ENCODE results near the gene KCNC1.

Gene KCNC1

GRCh38 chr11:17755891-17756290 is 21.3 kb downstream of the KCNC1 start:
- no peak for DNase-seq

DNA sequence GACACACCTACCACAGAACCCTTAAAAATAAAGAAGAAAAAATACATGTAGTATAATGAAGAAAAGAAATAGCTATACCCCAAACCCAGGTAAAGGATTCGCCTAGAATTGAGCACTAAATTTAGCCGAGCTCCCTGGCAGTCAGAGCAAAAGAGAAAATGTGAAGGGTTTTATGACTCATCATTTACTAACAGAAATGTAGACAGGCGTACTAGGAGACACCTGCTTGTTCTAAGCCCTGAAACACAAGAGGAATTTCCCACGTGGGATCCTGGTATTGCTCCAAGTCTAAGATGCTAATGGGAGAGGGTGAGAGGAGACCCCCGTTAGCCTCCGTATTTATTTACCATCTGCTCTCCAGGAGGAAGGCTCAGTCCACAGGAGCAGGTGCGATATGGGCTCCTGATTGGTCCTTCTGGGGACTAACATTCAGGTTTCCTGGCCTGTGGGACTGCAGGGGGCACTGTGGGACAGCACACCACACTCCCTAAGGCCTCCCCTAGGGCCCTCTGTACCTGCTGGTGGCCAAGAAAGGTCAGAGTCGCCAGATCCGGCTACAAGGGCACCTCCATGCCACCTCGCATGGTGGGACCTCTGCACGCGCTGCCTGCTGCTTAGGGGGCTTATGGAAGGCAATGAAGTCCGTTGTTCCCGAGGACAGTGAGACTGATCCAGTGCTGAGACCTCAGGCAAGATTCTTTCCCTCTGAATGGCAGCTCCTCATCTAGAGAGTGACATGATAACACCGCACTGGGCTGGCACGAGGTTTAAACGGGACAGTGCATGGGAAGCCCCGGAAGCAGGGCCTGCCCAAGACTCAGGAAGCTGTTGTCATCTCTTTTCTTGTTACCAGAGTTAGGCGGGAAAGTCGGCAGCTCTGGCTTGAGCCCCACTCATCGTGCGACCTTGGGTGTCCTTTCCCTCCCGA is 25.8 kb downstream of the KCNC1 start:
- DNase-seq = no peak

- no peak for DNase-seq
Observed at GRCh38 chr11:17762309-17762974, 27.9 kb downstream of the KCNC1 start.

DNA sequence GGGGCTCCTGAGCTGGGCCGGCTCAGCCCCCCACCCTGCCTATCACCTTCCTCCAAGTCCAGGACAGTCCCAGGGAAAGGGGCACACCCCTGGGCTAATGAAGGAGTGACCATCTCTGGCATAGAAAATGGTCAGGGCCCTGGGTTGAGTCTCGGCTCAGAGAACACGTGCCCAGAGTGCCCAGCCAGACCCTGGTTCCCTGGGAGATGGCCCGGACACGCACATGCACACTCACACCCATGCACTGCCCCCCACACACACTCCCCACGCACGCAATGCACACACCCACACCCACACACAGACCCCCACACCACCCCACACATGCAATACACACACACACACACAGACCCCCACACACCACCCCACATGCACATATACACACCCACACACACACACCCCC is 28.7 kb downstream of the KCNC1 start:
- no peak for DNase-seq

DNA sequence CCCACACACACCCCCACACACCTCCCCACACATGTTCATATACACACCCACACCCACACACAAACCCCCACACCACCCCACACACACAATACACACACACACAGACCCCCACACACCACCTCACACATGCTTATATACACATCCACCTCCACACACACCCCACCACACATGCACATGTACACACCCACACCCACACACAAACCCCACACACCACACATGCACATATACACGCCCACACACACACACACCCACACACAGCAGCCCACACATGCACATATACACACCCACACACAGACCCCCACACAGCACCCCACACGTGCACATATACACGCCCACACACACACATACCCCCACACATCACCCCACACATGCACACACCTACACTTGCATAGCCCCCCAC is 29.1 kb downstream of the KCNC1 start:
- no peak for DNase-seq

- DNase-seq = no peak
Observed at GRCh38 chr11:17764446-17765218, 30.1 kb downstream of the KCNC1 start.

- no peak for DNase-seq
Observed at GRCh38 chr11:17765356-17766072, 30.9 kb downstream of the KCNC1 start.

GRCh38 chr11:17766073-17766359 is 31.4 kb downstream of the KCNC1 start:
- DNase-seq = no peak

DNA sequence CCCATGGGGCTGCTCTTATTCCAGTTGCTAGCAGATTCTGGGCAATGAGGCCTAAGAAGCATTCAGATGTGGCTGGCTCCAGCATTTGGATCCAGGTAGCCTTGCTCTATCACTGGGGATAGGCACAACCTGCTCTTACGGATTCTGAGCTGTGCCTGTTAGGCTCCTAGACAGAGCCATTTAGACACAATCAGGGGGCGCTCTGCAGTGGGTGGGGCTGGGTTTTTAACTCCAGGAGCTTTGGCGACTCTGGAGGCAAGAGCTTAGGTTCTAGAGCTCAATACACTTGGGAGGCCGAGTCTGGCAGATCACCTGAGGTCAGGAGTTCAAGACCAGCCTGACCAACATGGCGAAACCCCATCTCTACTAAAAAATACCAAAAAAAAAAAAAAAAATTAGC is 32.0 kb downstream of the KCNC1 start:
- no peak for DNase-seq

DNA sequence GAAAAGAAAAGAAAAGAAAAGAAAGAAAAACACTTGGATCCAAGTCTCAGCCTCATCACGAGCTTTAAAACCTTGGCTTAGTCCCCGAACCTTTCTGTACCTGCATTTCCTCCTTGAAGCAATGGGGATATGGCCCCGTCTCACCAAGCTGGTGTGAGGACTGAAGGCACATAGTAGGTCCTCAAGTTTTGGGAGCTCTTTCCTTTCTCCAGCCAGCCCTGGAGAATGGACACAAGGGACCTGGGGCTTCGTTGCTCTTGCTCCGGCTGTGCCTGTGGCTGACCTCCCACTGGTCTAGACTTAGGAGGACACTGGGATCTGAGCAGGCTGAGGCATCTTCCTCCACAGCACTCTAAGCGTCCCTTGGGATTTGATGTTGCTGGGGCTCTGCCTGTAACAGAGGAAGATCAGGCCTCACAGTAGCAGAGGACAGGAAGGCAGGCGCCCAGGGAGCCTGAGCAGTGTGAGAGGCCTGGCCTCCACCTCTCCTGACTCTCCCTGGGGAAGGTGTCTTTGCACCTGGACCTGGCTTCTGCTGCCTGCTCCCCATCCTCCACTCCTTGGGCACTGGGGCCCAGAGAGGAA is 32.8 kb downstream of the KCNC1 start:
- no peak for DNase-seq

GRCh38 chr11:17767914-17768313 is 33.3 kb downstream of the KCNC1 start:
- DNase-seq = no peak

GRCh38 chr11:17768547-17768946 is 34.0 kb downstream of the KCNC1 start:
- no peak for DNase-seq

DNA sequence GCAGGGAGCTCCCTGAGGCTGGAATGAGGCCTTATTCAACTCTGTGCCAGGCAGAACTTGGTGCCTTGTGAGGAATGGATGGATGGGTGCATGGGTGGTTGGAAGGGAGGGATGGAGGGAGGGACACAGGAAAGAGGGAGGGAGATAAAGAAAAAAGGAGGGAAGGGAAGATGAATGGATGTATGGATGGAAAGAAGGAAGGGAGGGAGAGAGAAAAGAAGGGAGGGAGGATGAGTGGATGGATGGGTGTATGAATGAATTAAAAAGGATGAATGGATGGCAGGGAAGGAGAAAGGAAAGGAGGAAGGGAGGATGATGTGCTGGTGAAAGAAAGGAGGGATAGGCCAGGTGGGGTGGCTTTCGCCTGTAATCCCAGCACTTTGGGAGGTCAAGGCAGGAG is 34.6 kb downstream of the KCNC1 start:
- no peak for DNase-seq

DNA sequence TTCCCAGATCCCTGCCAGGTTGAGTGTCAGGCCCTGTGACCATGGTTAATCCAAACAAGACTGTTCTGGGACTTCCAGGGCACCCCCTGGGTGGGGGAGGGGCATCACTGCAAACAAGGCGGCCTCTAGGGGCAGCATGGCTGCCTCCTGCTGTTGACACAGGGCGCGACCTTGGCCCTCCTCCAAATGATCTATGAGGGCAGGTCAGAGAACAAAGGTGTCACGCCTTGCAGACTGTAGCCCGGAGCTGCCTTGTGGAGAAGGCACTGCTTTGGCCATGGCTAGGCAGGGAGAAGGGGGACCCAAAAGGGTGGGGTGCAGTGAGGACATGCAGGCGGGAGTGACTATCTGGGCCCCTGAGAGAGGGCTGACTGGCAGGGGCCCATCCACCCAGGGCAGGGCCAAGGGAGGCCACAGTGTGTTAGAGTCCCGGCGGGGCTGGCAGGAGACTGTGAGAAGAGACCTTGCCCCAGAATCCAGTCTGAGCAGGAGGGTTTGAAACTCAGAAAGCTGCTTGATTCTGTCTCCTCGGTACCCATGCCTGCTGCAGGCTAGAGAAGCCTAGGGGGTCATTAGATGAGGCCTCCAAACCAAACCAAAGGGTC is 35.6 kb downstream of the KCNC1 start:
- no peak for DNase-seq

DNA sequence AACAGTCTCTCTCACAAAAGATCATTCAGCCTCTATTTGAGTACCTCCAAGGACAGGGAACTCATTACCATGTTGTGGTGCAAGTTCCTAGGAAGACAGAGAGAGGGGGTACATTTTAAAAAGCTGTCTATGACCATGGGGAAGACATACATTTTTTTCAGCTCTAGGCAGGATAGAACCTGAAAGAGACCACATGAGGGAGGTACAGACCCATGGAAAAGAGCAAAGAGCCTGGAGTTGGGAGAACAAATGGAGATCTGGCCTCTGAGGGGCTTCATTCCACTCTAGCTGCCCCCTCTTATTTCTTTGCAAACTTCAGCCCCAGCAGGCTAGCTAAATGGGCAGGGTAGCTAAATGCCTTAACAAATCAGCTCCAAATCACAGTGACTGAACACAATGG is 36.3 kb downstream of the KCNC1 start:
- DNase-seq = no peak

DNA sequence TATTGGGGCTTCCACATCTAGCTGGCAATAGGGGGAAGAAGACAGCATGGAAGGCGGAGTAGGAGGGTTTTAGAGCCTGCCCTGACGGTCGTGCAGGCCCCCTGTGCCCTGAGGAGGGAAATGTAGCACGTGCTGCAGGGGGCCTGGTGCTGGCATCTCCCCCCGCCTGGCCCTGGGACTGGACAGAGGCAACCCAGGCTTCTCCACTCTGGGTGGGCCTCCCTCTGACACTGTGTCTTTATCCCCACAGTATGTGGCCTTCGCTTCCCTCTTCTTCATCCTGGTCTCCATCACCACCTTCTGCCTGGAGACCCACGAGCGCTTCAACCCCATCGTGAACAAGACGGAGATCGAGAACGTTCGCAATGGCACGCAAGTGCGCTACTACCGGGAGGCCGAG is 36.8 kb downstream of the KCNC1 start:
- no peak for DNase-seq

GRCh38 chr11:17771841-17772401 is 37.3 kb downstream of the KCNC1 start:
- no peak for DNase-seq

DNA sequence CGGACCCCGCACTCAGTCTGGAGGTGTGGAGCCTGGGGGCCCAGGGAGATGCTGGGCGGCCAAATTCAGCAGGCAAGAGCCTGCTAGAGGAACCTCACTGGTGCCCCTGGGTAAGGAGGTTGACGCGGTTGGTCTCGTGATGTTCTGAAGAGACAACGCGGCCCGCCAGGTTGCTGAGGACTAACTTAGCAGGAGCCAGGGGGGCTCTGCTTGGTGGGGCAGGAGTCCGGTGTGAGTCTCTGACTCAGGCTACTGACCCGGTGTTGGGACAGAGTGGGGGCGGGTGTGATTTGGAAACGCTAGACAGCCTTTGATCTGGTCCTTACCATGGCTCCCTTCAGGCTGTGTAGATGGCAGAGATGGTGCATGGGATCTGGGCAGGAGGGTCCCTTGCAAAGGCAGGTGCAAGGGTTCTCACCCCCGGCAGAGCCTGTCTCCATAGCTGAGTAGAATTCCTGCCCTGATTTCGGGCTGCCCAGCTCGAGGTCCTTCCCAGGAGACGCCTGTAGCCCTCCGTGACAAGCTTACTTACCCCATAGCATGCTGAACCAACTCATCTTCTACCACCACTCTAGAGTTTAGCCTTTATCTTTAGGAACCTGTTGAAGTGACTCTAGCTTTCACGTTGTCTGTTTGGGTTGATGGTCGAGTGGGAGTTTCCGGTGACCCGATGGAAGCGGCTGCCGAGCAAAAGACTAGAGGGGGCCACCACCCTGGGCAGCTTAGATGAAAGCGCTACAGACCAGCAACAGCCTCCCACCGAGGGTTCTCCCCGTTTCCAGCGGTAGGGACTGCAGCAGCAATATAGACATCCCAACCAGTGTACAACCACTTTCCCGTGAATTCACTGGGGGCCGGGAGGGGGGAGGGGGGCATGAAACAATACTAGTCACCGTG is 38.4 kb downstream of the KCNC1 start:
- no peak for DNase-seq

- no peak for DNase-seq
Observed at GRCh38 chr11:17773674-17774073, 39.1 kb downstream of the KCNC1 start.

GRCh38 chr11:17774232-17775034 is 39.9 kb downstream of the KCNC1 start:
- no peak for DNase-seq
